ENCODE measurements around the gene SLBP. TPM values are rescaled to one million over a fixed set of nuclear protein-coding genes. Genes with fewer than 3 reads are reported as not detected.

The SLBP gene
- total and polyA plus RNA-seq, 2 donors (not counting 3 experiments of a cell fraction or from before 2014, with no cell fraction given), result 48.3 to 63.1 TPM

DNA sequence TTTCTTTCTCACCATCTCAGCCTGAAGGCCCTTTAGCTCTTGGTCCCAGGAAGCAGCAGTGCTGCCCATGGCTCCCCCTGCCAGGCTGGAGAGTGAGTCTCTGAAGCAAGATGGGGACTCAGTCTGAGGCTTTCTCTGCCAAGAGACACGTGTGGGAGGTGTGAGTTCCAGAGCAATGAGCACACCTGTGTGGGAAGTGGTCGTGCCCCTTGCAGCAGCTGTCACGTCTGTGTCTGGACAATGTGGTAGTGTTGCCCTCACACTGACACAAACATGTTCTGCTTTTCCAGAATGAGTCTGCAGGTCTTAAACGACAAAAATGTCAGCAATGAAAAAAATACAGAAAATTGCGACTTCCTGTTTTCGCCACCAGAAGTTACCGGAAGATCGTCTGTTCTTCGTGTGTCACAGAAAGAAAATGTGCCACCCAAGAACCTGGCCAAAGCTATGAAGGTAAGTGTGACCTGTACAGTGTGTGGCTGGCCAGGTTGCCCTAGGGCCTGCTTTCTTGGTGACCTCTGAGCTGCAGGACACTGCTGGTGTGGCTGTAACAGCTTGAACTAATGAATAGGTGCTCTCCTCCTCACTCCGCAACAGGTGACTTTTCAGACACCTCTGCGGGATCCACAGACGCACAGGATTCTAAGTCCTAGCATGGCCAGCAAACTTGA is 11.1 kb upstream of the SLBP start:
- POLR2A ChIA-PET, result no interaction called here
- TSS peak; percentile 5 for BruUV-seq (replicated peaks)

More for the DNA sequence above, 11.1 kb upstream of the SLBP start:
- TF ChIP-seq GATA2 (IDR thresholded peaks at IDR 0.05; ENCODE audit: insufficient read depth, insufficient read length, low read depth, low read length) (no peak), POLR2AphosphoS5 (IDR thresholded peaks at IDR 0.05; ENCODE audit: insufficient read depth, low read depth, low read length) (no peak), MYC (IDR thresholded peaks at IDR 0.05; ENCODE audit: low read depth, low read length) (no peak), POLR2A (IDR thresholded peaks at IDR 0.05; ENCODE audit: low read depth, low read length) (no peak), FOS (IDR thresholded peaks at IDR 0.05; ENCODE audit: borderline replicate concordance, insufficient read depth, low read length) (no peak)
- TF ChIP-seq, protein P1, sequence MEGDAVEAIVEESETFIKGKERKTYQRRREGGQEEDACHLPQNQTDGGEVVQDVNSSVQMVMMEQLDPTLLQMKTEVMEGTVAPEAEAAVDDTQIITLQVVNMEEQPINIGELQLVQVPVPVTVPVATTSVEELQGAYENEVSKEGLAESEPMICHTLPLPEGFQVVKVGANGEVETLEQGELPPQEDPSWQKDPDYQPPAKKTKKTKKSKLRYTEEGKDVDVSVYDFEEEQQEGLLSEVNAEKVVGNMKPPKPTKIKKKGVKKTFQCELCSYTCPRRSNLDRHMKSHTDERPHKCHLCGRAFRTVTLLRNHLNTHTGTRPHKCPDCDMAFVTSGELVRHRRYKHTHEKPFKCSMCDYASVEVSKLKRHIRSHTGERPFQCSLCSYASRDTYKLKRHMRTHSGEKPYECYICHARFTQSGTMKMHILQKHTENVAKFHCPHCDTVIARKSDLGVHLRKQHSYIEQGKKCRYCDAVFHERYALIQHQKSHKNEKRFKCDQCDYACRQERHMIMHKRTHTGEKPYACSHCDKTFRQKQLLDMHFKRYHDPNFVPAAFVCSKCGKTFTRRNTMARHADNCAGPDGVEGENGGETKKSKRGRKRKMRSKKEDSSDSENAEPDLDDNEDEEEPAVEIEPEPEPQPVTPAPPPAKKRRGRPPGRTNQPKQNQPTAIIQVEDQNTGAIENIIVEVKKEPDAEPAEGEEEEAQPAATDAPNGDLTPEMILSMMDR (IDR thresholded peaks at IDR 0.05; ENCODE audit: extremely low read depth in 1 of 2, insufficient read depth in 1 of 2, low read depth in 1 of 2, low read length in 2 of 2), result no peak
- Histone ChIP-seq H2AFZ (ENCODE audit: low read depth, low read length) (no peak overlapping the region), H3K4me2 (ENCODE audit: insufficient read depth, low read length) (peak overlapping the region; percentile 78), H3K79me2 (ENCODE audit: control insufficient read depth, insufficient read depth, low read length) (peaks cover 67% of the 10 kb centered on the region), H3K27me3 (ENCODE audit: control insufficient read depth in 2 of 2, insufficient read depth in 2 of 2, low read length in 2 of 2) (no peaks in the 10 kb centered on the region), H3K9me3 (replicated peaks; ENCODE audit: control insufficient read depth, insufficient read depth, low read length) (no peaks in the 10 kb centered on the region), H3K9ac (replicated peaks; ENCODE audit: extremely low read depth, insufficient read depth, low read length) (no peak overlapping the region), H3K9me1 (replicated peaks; ENCODE audit: control insufficient read depth, extremely low read depth, insufficient read depth, low read length) (no peaks in the 10 kb centered on the region), H3K36me3 (ENCODE audit: control insufficient read depth in 2 of 2, extremely low read depth in 1 of 2, insufficient read depth in 2 of 2, low read length in 2 of 2) (peaks cover 2 to 6% of the 10 kb centered on the region in 2 experiments), H3K27ac (ENCODE audit: insufficient read depth, low read depth, low read length) (no peak overlapping the region), H4K20me1 (replicated peaks; ENCODE audit: control insufficient read depth, extremely low read depth, insufficient read depth, low read length) (no peaks in the 10 kb centered on the region), H3K4me1 (ENCODE audit: control insufficient read depth, extremely low read depth, insufficient read depth, low read length) (peaks cover 40% of the 10 kb centered on the region), H3K4me3 (replicated peaks in 1 of 3; ENCODE audit: insufficient read depth in 1 of 3, low read depth in 1 of 3, low read length in 3 of 3) (peak overlapping the region in 1 of 3 experiments; percentile 73)
- DNase-seq (ENCODE audit: low read depth, low spot score) (no peak), FAIRE-seq (no peak)
- CTCF ChIA-PET, result interaction anchor here (4.1 to 12.0 kb wide), 2 partner anchors 11 to 31 kb away, joined by 11 to 347 read pairs; partner anchors contain the start of gene SLBP
- dilution Hi-C loops (cut with MboI; ENCODE audit: extremely low pct_ligation_motif_present, low sequenced_read_pairs), result no loop called here
- intact Hi-C loops (cut with micrococcal nuclease), result no loop called here

Data from endothelial cell of umbilical vein (primary cell).